NCI-H226 (cell line): ENCODE measurements around the gene MRPS18A.

Experiments
- DNase-seq: peaks from one replicate; pipeline ENCODE4 v3.0.0-alpha.2; 2015

The MRPS18A gene

GRCh38 chr6:43687437-43688347, at the start of gene MRPS18A:
MRPS18A (minus strand) TSS chr6:43687791; CDS start chr6:43687779, 12 bp downstream.
- peak; percentile 80 for DNase-seq

GRCh38 chr6:43736844-43737243, 49.3 kb upstream of the MRPS18A start:
- DNase-seq = no peak

- no peak for DNase-seq
Observed at GRCh38 chr6:43736211-43736786, 48.7 kb upstream of the MRPS18A start.

GRCh38 chr6:43735642-43736199, 48.1 kb upstream of the MRPS18A start:
- DNase-seq = no peak

GRCh38 chr6:43734294-43734665, 46.7 kb upstream of the MRPS18A start:
- no peak for DNase-seq

- DNase-seq = no peak
Observed at GRCh38 chr6:43733471-43734293, 46.1 kb upstream of the MRPS18A start.

- DNase-seq = no peak
Observed at GRCh38 chr6:43730634-43731033, 43.0 kb upstream of the MRPS18A start.

GRCh38 chr6:43729537-43729936, 41.9 kb upstream of the MRPS18A start:
- no peak for DNase-seq

GRCh38 chr6:43728586-43728985, 41.0 kb upstream of the MRPS18A start:
- DNase-seq = no peak

- no peak for DNase-seq
Observed at GRCh38 chr6:43727634-43728033, 40.0 kb upstream of the MRPS18A start.

- no peak for DNase-seq
Observed at GRCh38 chr6:43725643-43726580, 38.3 kb upstream of the MRPS18A start.

GRCh38 chr6:43724914-43725642, 37.5 kb upstream of the MRPS18A start:
- DNase-seq = peak; percentile 94

- no peak for DNase-seq
Observed at GRCh38 chr6:43724354-43724753, 36.8 kb upstream of the MRPS18A start.

GRCh38 chr6:43723737-43724295, 36.2 kb upstream of the MRPS18A start:
- peak; percentile 59 for DNase-seq

- no peak for DNase-seq
Observed at GRCh38 chr6:43722920-43723545, 35.4 kb upstream of the MRPS18A start.

GRCh38 chr6:43720999-43721398, 33.4 kb upstream of the MRPS18A start:
- no peak for DNase-seq

- DNase-seq = no peak
Observed at GRCh38 chr6:43719511-43719910, 31.9 kb upstream of the MRPS18A start.

- DNase-seq = no peak
Observed at GRCh38 chr6:43718387-43719105, 31.0 kb upstream of the MRPS18A start.

GRCh38 chr6:43717822-43718221, 30.2 kb upstream of the MRPS18A start:
- DNase-seq = no peak

- DNase-seq = no peak
Observed at GRCh38 chr6:43717389-43717788, 29.8 kb upstream of the MRPS18A start.
